Effector CD8-positive, alpha-beta T cell (primary cell): ENCODE data around the gene SVBP.

Experiments
- DNase-seq: peaks from one replicate; lab custom pipeline; 2025; lab: John Stamatoyannopoulos, UW

Gene SVBP

GRCh38 chr1:42765269-42765668, 51.9 kb downstream of the SVBP start:
- no peak for DNase-seq

- DNase-seq: no peak
These were observed 54.9 kb downstream of the SVBP start for GRCh38 chr1:42762269-42762668.

GRCh38 chr1:42761567-42761966, 55.6 kb downstream of the SVBP start:
- no peak for DNase-seq

GRCh38 chr1:42759114-42759513, 58.1 kb downstream of the SVBP start:
- DNase-seq: no peak

- no peak for DNase-seq
These were observed 58.6 kb downstream of the SVBP start for GRCh38 chr1:42758641-42759040.

- no peak for DNase-seq
These were observed 59.3 kb downstream of the SVBP start for GRCh38 chr1:42757892-42758275.
